NCI-H187 (cell line): ENCODE results near the gene PCBD1.
"Not testable (repeated sequence)": the region's sequence is repeated elsewhere in the genome, so short reads cannot be mapped to it uniquely, and the experiment has no call there.

Experiments
- DNase-seq, 2 experiments: peaks; one replicate each; lab custom pipeline; 2025; lab: John Stamatoyannopoulos, UW

PCBD1 gene

GRCh38 chr10:70863470-70864160, 24.8 kb downstream of the PCBD1 start:
- DNase-seq = no peak

- DNase-seq = not testable (repeated sequence)
These were observed 26.7 kb downstream of the PCBD1 start for GRCh38 chr10:70861495-70862197.

GRCh38 chr10:70858759-70859158, 29.6 kb downstream of the PCBD1 start:
- peak in 1 of 2 experiments; percentile 5 for DNase-seq

GRCh38 chr10:70856454-70856853, 31.9 kb downstream of the PCBD1 start:
- DNase-seq = no peak

- no peak for DNase-seq
These were observed 34.9 kb downstream of the PCBD1 start for GRCh38 chr10:70853457-70853856.

- DNase-seq = no peak
These were observed 35.3 kb downstream of the PCBD1 start for GRCh38 chr10:70853038-70853437.

GRCh38 chr10:70851597-70852475, 36.5 kb downstream of the PCBD1 start:
- DNase-seq = no peak

- DNase-seq = no peak
These were observed 38.3 kb downstream of the PCBD1 start for GRCh38 chr10:70850097-70850496.

- no peak for DNase-seq
These were observed 38.8 kb downstream of the PCBD1 start for GRCh38 chr10:70849582-70850016.

GRCh38 chr10:70847659-70848360, 40.6 kb downstream of the PCBD1 start:
- no peak for DNase-seq

- DNase-seq = no peak
These were observed 41.6 kb downstream of the PCBD1 start for GRCh38 chr10:70846795-70847194.

- DNase-seq = no peak
These were observed 42.5 kb downstream of the PCBD1 start for GRCh38 chr10:70845816-70846215.

- DNase-seq = no peak
These were observed 43.1 kb downstream of the PCBD1 start for GRCh38 chr10:70845256-70845655.

- no peak for DNase-seq
These were observed 44.4 kb downstream of the PCBD1 start for GRCh38 chr10:70843776-70844489.

- DNase-seq = no peak
These were observed 45.0 kb downstream of the PCBD1 start for GRCh38 chr10:70843333-70843732.

GRCh38 chr10:70840836-70841235, 47.5 kb downstream of the PCBD1 start:
- DNase-seq = no peak

GRCh38 chr10:70838270-70838805, 50.0 kb downstream of the PCBD1 start:
- DNase-seq = no peak

GRCh38 chr10:70837660-70838059, 50.7 kb downstream of the PCBD1 start:
- no peak for DNase-seq

GRCh38 chr10:70836319-70836718, 52.0 kb downstream of the PCBD1 start:
- DNase-seq = no peak

- DNase-seq = no peak
These were observed 53.8 kb downstream of the PCBD1 start for GRCh38 chr10:70834441-70835151.
